ENCODE measurements around the gene ARL10. TPM values are rescaled to one million over a fixed set of nuclear protein-coding genes. Genes with fewer than 3 reads are reported as not detected.

The ARL10 gene
- total RNA-seq, 1 experiment from 2014 or later: 1.1 TPM

- no peak for TF ChIP-seq CTCF (IDR thresholded peaks at IDR 0.05; ENCODE audit: unreplicated experiment)
- no peak for DNase-seq (ENCODE audit: unreplicated experiment)
- H3K4me1 Mint-ChIP-seq (ENCODE audit: insufficient read depth, unreplicated experiment): peaks cover 66% of the 10 kb centered on the region
- POLR2A ChIA-PET: interaction anchor here (0.6 to 11.3 kb wide), 13 partner anchors 10 to 1410 kb away, joined by 3 to 110 read pairs (median 5); partner anchors contain the start of genes FAF2, HIGD2A, NOP16 and RNF44
- no TSS peak for BruUV-seq (replicated peaks)
- H3K36me3 Mint-ChIP-seq (ENCODE audit: insufficient read depth, unreplicated experiment): peaks cover 31% of the 10 kb centered on the region
- CTCF ChIA-PET: interaction anchor here (0.5 to 6.3 kb wide), 9 partner anchors 9 to 686 kb away, joined by 3 to 83 read pairs (median 3); partner anchors contain the start of gene FAF2
- intact Hi-C loops (cut with micrococcal nuclease): loop anchor here (2.0 kb wide), 1 partner anchor 53 kb away; the partner anchor contains the start of gene KIAA1191
- H3K4me3 Mint-ChIP-seq (ENCODE audit: unreplicated experiment): peak overlapping the region; percentile 83
- no peaks in the 10 kb centered on the region for H3K9me3 Mint-ChIP-seq (ENCODE audit: unreplicated experiment)
- H3K27ac Mint-ChIP-seq (ENCODE audit: low read depth, unreplicated experiment): peak overlapping the region; percentile 73
- H3K27me3 Mint-ChIP-seq (ENCODE audit: insufficient read depth, unreplicated experiment): no peaks in the 10 kb centered on the region
Observed at GRCh38 chr5:176413709-176414191, 48.5 kb downstream of the ARL10 start.

- intact Hi-C loops (cut with micrococcal nuclease): loop anchor here (2.0 to 5.0 kb wide), 2 partner anchors 54 to 143 kb away; partner anchors contain the start of gene KIAA1191
- peak; percentile 20 for DNase-seq (ENCODE audit: unreplicated experiment)
- H3K27me3 Mint-ChIP-seq (ENCODE audit: insufficient read depth, unreplicated experiment): no peaks in the 10 kb centered on the region
- peaks cover 66% of the 10 kb centered on the region for H3K4me1 Mint-ChIP-seq (ENCODE audit: insufficient read depth, unreplicated experiment)
- TF ChIP-seq CTCF (IDR thresholded peaks at IDR 0.05; ENCODE audit: unreplicated experiment): no peak
- peak overlapping the region; percentile 73 for H3K27ac Mint-ChIP-seq (ENCODE audit: low read depth, unreplicated experiment)
- H3K9me3 Mint-ChIP-seq (ENCODE audit: unreplicated experiment): no peaks in the 10 kb centered on the region
- POLR2A ChIA-PET: interaction anchor here (0.6 to 11.3 kb wide), 12 partner anchors 14 to 1691 kb away, joined by 3 to 134 read pairs (median 14); partner anchors contain the start of genes FAF2, HIGD2A, NOP16 and RNF44
- H3K4me3 Mint-ChIP-seq (ENCODE audit: unreplicated experiment): peak overlapping the region; percentile 83
- peaks cover 21% of the 10 kb centered on the region for H3K36me3 Mint-ChIP-seq (ENCODE audit: insufficient read depth, unreplicated experiment)
- CTCF ChIA-PET: interaction anchor here (1.0 to 6.3 kb wide), 3 partner anchors 34 to 243 kb away, joined by 3 to 83 read pairs (median 3); partner anchors contain the start of gene FAF2
- BruUV-seq (replicated peaks): TSS peak; percentile 38
Observed at GRCh38 chr5:176414704-176415103, 49.4 kb downstream of the ARL10 start.

DNA sequence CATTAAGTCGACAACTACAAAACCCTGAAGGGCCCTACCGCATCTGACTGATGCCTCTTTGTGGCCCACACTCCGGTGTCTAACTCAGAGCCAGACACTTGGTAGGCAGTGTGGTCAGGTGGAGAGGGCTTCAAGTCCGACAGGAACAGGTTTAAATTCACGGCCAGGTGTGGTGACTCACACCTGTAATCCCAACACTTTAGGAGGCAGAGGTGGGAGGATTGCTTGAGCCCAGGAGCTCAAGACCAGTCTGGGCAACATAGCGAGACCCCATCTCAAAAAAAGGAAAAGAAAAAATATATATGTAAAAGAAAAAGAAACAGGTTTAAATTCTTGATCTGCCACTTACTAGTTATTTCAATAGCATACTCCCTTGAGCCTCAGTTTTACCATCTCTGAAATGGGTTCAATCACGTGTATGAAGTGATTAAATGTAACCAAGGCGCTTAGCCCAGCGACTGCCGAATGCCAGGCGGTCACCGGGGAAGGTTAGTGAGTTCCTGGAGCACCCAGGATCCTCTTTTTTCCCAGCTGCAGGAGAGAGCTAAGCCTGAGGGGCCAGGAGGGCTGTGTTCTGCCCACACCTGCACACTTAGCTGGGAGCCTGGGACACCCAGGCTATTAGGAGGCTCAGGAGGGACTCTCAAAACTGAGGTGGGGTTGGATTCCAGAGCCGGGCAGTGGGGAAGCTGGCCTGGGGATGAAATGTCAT, 50.1 kb downstream of the ARL10 start:
- POLR2A ChIA-PET: interaction anchor here (0.6 to 11.3 kb wide), 24 partner anchors 15 to 1690 kb away, joined by 3 to 134 read pairs (median 4); partner anchors contain the start of genes FAF2, HIGD2A, KIAA1191 and NOP16
- Mint-ChIP-seq H3K4me1 (ENCODE audit: insufficient read depth, unreplicated experiment) (peaks cover 59% of the 10 kb centered on the region), H3K36me3 (ENCODE audit: insufficient read depth, unreplicated experiment) (peaks cover 14% of the 10 kb centered on the region), H3K4me3 (ENCODE audit: unreplicated experiment) (peak overlapping the region; percentile 83), H3K27me3 (ENCODE audit: insufficient read depth, unreplicated experiment) (no peaks in the 10 kb centered on the region), H3K27ac (ENCODE audit: low read depth, unreplicated experiment) (peak overlapping the region; percentile 73), H3K9me3 (ENCODE audit: unreplicated experiment) (peaks cover 3% of the 10 kb centered on the region)
- CTCF ChIA-PET: interaction anchor here (0.6 to 6.3 kb wide), 20 partner anchors 15 to 559 kb away, joined by 3 to 83 read pairs (median 4); partner anchors contain the start of genes FAF2, HIGD2A, NOP16 and RNF44
- intact Hi-C loops (cut with micrococcal nuclease): loop anchor here (2.0 to 5.0 kb wide), 2 partner anchors 55 to 142 kb away; partner anchors contain the start of gene KIAA1191
- no TSS peak for BruUV-seq (replicated peaks)
- no peak for TF ChIP-seq CTCF (IDR thresholded peaks at IDR 0.05; ENCODE audit: unreplicated experiment)
- DNase-seq (ENCODE audit: unreplicated experiment): peak; percentile 52

Data from MCF 10A (cell line).